Measurements from ENCODE around the gene ELAVL3. TPM values are rescaled to one million over a fixed set of nuclear protein-coding genes. Genes with fewer than 3 reads are reported as not detected.

The ELAVL3 gene
- total RNA-seq, 6 experiments from 2014 or later, result not detected

- intact Hi-C loops (cut with DNase I), result no loop called here
- no peaks in the 10 kb centered on the region for H3K27me3 ChIP-seq
- TF ChIP-seq CTCF (IDR thresholded peaks at IDR 0.05), result no peak
- no peak for TF ChIP-seq POLR2A (IDR thresholded peaks at IDR 0.05)
- H3K4me1 ChIP-seq, result peaks cover 0 to 18% (median 0%) of the 10 kb centered on the region in 4 donors
- peak overlapping the region in 1 of 3 donors; percentile 26 for H3K27ac ChIP-seq
- no peaks in the 10 kb centered on the region for H3K36me3 ChIP-seq
- peak; percentile 41 to 48 (median 45) for ATAC-seq
- H3K4me3 ChIP-seq, result no peak overlapping the region
- no peaks in the 10 kb centered on the region for H3K9me3 ChIP-seq
- DNase-seq, result peak; percentile 66 to 70 (median 68)
- WGBS (ENCODE audit: insufficient coverage, low coverage, low lambda C conversion rate, missing lambda C conversion rate), result 11% methylated on average over 24 of the region's 36 CpGs
These were observed 59.3 kb downstream of the ELAVL3 start for GRCh38 chr19:11421371-11422098.

- 14% methylated on average over 5 of the region's 46 CpGs for WGBS (ENCODE audit: insufficient coverage, low coverage, low lambda C conversion rate, missing lambda C conversion rate)
- no peak for TF ChIP-seq POLR2A (IDR thresholded peaks at IDR 0.05)
- no peak for TF ChIP-seq CTCF (IDR thresholded peaks at IDR 0.05)
- H3K27me3 ChIP-seq, result no peaks in the 10 kb centered on the region
- H3K4me1 ChIP-seq, result peaks cover 0 to 18% (median 0%) of the 10 kb centered on the region in 4 donors
- H3K27ac ChIP-seq, result peak overlapping the region in 2 of 3 donors; percentile 54 to 60
- H3K4me3 ChIP-seq, result peak overlapping the region; percentile 21 to 32 (median 23)
- intact Hi-C loops (cut with DNase I), result no loop called here
- peak in 1 of 3 donors; percentile 55 for DNase-seq
- peak; percentile 3 to 19 (median 10) for ATAC-seq
- H3K9me3 ChIP-seq, result no peaks in the 10 kb centered on the region
- H3K36me3 ChIP-seq, result no peaks in the 10 kb centered on the region
These were observed 60.1 kb downstream of the ELAVL3 start for GRCh38 chr19:11420429-11421370.

GRCh38 chr19:11418549-11419506 is 62.0 kb downstream of the ELAVL3 start, which contains the start of gene RGL3:
TSS of gene RGL3 (minus strand) at chr19:11419314. CDS start at chr19:11419278, 36 bp downstream.
- TF ChIP-seq CTCF (IDR thresholded peaks at IDR 0.05) (no peak), POLR2A (IDR thresholded peaks at IDR 0.05) (no peak)
- Histone ChIP-seq H3K4me3 (peak within 1 kb of the TSS; percentile 47 to 77 (median 71)), H3K27ac (peak within 1 kb of the TSS; percentile 40 to 48 (median 47)), H3K9me3 (no peaks in the 10 kb centered on the region), H3K27me3 (no peaks in the 10 kb centered on the region), H3K4me1 (peaks cover 0 to 18% (median 0%) of the 10 kb centered on the region in 4 donors), H3K36me3 (no peaks in the 10 kb centered on the region)
- intact Hi-C loops (cut with DNase I), result no loop called here
- DNase-seq (peak; percentile 77 to 81 (median 79)), ATAC-seq (peak; percentile 72 to 82 (median 80))
- 0% methylated on average over 21 of the region's 72 CpGs for WGBS (ENCODE audit: insufficient coverage, low coverage, low lambda C conversion rate, missing lambda C conversion rate)

DNA sequence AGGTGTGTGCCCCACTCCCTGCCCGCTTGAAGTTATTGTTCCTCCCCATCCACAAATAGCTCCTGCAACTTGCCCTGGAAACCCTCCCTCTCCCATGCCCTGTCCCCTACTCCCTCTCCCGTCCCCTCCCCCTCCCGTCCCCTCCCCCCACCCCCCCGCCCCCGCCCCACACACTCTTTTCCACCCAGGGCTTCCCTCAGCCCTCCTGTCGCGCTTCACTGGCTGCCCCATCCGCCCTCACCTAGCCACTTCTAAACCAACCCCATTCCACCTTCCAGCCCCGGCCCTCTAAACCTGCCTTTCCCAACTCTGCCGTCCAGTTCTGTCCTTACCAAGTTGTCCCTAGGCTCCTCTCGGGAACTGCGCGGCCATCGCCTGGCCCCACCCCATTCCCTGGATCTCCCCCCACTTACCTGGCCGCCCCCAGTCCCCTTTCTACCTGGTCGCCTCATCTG is 62.7 kb downstream of the ELAVL3 start:
- Histone ChIP-seq H3K4me1 (peaks cover 0 to 18% (median 0%) of the 10 kb centered on the region in 4 donors), H3K4me3 (peak overlapping the region; percentile 47 to 77 (median 71)), H3K9me3 (no peaks in the 10 kb centered on the region), H3K36me3 (no peaks in the 10 kb centered on the region), H3K27ac (no peak overlapping the region), H3K27me3 (no peaks in the 10 kb centered on the region)
- ATAC-seq (no peak), DNase-seq (no peak)
- intact Hi-C loops (cut with DNase I), result no loop called here
- 11% methylated on average over 16 of the region's 16 CpGs for whole genome bisulfite sequencing (ENCODE audit: insufficient coverage, low coverage, low lambda C conversion rate, missing lambda C conversion rate)
- no peak for TF ChIP-seq POLR2A (IDR thresholded peaks at IDR 0.05)
- TF ChIP-seq CTCF (IDR thresholded peaks at IDR 0.05), result no peak
